Hippocampal formation (tissue), 2 donors: ENCODE measurements around the gene CAMK2D.

Experiments used
- DNase-seq, 2 donors: peaks; one replicate each; lab custom pipeline; 2025; lab: John Stamatoyannopoulos, UW

CAMK2D gene

GRCh38 chr4:113437129-113437528, 324.4 kb downstream of the CAMK2D start:
- DNase-seq, result no peak

GRCh38 chr4:113436360-113436759, 325.2 kb downstream of the CAMK2D start:
- DNase-seq, result no peak

GRCh38 chr4:113435893-113436292, 325.6 kb downstream of the CAMK2D start:
- no peak for DNase-seq

- DNase-seq, result no peak
Measured at GRCh38 chr4:113434247-113434587, 327.3 kb downstream of the CAMK2D start.

- DNase-seq, result no peak
Measured at GRCh38 chr4:113433536-113434246, 327.8 kb downstream of the CAMK2D start.

GRCh38 chr4:113433116-113433515, 328.4 kb downstream of the CAMK2D start:
- DNase-seq, result no peak

GRCh38 chr4:113423631-113424030, 337.9 kb downstream of the CAMK2D start:
- no peak for DNase-seq

GRCh38 chr4:113420938-113421337, 340.6 kb downstream of the CAMK2D start:
- DNase-seq, result no peak

- no peak for DNase-seq
Measured at GRCh38 chr4:113419631-113420030, 341.9 kb downstream of the CAMK2D start.

GRCh38 chr4:113411496-113411938, 350.0 kb downstream of the CAMK2D start:
- no peak for DNase-seq

- no peak for DNase-seq
Measured at GRCh38 chr4:113410686-113411085, 350.9 kb downstream of the CAMK2D start.

- no peak for DNase-seq
Measured at GRCh38 chr4:113409181-113409580, 352.4 kb downstream of the CAMK2D start.

GRCh38 chr4:113407409-113407808, 354.1 kb downstream of the CAMK2D start:
- DNase-seq, result no peak

GRCh38 chr4:113406723-113407016, 354.9 kb downstream of the CAMK2D start:
- no peak for DNase-seq

GRCh38 chr4:113405874-113406722, 355.4 kb downstream of the CAMK2D start:
- DNase-seq, result no peak

GRCh38 chr4:113404841-113405240, 356.7 kb downstream of the CAMK2D start:
- no peak for DNase-seq

- DNase-seq, result no peak
Measured at GRCh38 chr4:113404167-113404571, 357.4 kb downstream of the CAMK2D start.
